ENCODE results near the gene LRIT2. TPM values are rescaled to one million over a fixed set of nuclear protein-coding genes. Genes with fewer than 3 reads are reported as not detected.

LRIT2 gene
- total RNA-seq, 1 donor, result not detected

- H3K4me1 ChIP-seq (ENCODE audit: insufficient read depth, low read length), result no peaks in the 10 kb centered on the region
- no peak for TF ChIP-seq CTCF (IDR thresholded peaks at IDR 0.05; ENCODE audit: extremely low read depth, low read depth, low read length)
- no peaks in the 10 kb centered on the region for H4K20me1 ChIP-seq (ENCODE audit: insufficient read depth, low read length)
- H3K79me2 ChIP-seq (ENCODE audit: insufficient read depth, low read length), result no peaks in the 10 kb centered on the region
- H3K36me3 ChIP-seq (ENCODE audit: insufficient read depth, low read length), result no peaks in the 10 kb centered on the region
- H2AFZ ChIP-seq (ENCODE audit: low read length), result no peak overlapping the region
- no peaks in the 10 kb centered on the region for H3K9me3 ChIP-seq (ENCODE audit: low read depth, low read length)
- no peak overlapping the region for H3K4me2 ChIP-seq (ENCODE audit: insufficient read depth, low read length)
- no peak overlapping the region for H3K27ac ChIP-seq (ENCODE audit: low read depth, low read length)
- no peak overlapping the region for H3K4me3 ChIP-seq (ENCODE audit: insufficient read depth, low read length)
- no peaks in the 10 kb centered on the region for H3K27me3 ChIP-seq (ENCODE audit: insufficient read depth, low read length)
- DNase-seq (ENCODE audit: insufficient read length, low spot score, missing footprints), result no peak
Observed at GRCh38 chr10:84262190-84262956, 37.0 kb upstream of the LRIT2 start.

- Histone ChIP-seq H3K27me3 (ENCODE audit: insufficient read depth, low read length) (no peaks in the 10 kb centered on the region), H3K4me2 (ENCODE audit: insufficient read depth, low read length) (no peak overlapping the region), H3K4me1 (ENCODE audit: insufficient read depth, low read length) (no peaks in the 10 kb centered on the region), H3K36me3 (ENCODE audit: insufficient read depth, low read length) (no peaks in the 10 kb centered on the region), H3K9me3 (ENCODE audit: low read depth, low read length) (no peaks in the 10 kb centered on the region), H4K20me1 (ENCODE audit: insufficient read depth, low read length) (no peaks in the 10 kb centered on the region), H2AFZ (ENCODE audit: low read length) (no peak overlapping the region), H3K79me2 (ENCODE audit: insufficient read depth, low read length) (no peaks in the 10 kb centered on the region), H3K27ac (ENCODE audit: low read depth, low read length) (no peak overlapping the region), H3K4me3 (ENCODE audit: insufficient read depth, low read length) (no peak overlapping the region)
- TF ChIP-seq CTCF (IDR thresholded peaks at IDR 0.05; ENCODE audit: extremely low read depth, low read depth, low read length), result no peak
- peak; percentile 36 for DNase-seq (ENCODE audit: insufficient read length, low spot score, missing footprints)
Observed at GRCh38 chr10:84261236-84261915, 36.0 kb upstream of the LRIT2 start.

- Histone ChIP-seq H3K4me3 (ENCODE audit: insufficient read depth, low read length) (no peak overlapping the region), H3K79me2 (ENCODE audit: insufficient read depth, low read length) (no peaks in the 10 kb centered on the region), H3K27me3 (ENCODE audit: insufficient read depth, low read length) (no peaks in the 10 kb centered on the region), H3K4me2 (ENCODE audit: insufficient read depth, low read length) (no peak overlapping the region), H3K4me1 (ENCODE audit: insufficient read depth, low read length) (no peaks in the 10 kb centered on the region), H3K9me3 (ENCODE audit: low read depth, low read length) (no peaks in the 10 kb centered on the region), H3K36me3 (ENCODE audit: insufficient read depth, low read length) (no peaks in the 10 kb centered on the region), H4K20me1 (ENCODE audit: insufficient read depth, low read length) (no peaks in the 10 kb centered on the region), H3K27ac (ENCODE audit: low read depth, low read length) (no peak overlapping the region), H2AFZ (ENCODE audit: low read length) (no peak overlapping the region)
- no peak for TF ChIP-seq CTCF (IDR thresholded peaks at IDR 0.05; ENCODE audit: extremely low read depth, low read depth, low read length)
- peak; percentile 26 for DNase-seq (ENCODE audit: insufficient read length, low spot score, missing footprints)
Observed at GRCh38 chr10:84258034-84258695, 32.8 kb upstream of the LRIT2 start.

Measured in osteoblast (primary cell).